Retina (tissue), 1 donor: Measurements from ENCODE around the gene HOXA13.

ENCODE experiments used
- DNase-seq: peaks from one replicate; pipeline ENCODE4 v3.0.0-alpha.2; 2016

Gene HOXA13

GRCh38 chr7:27157702-27158431, 42.0 kb downstream of the HOXA13 start:
- DNase-seq = no peak

DNA sequence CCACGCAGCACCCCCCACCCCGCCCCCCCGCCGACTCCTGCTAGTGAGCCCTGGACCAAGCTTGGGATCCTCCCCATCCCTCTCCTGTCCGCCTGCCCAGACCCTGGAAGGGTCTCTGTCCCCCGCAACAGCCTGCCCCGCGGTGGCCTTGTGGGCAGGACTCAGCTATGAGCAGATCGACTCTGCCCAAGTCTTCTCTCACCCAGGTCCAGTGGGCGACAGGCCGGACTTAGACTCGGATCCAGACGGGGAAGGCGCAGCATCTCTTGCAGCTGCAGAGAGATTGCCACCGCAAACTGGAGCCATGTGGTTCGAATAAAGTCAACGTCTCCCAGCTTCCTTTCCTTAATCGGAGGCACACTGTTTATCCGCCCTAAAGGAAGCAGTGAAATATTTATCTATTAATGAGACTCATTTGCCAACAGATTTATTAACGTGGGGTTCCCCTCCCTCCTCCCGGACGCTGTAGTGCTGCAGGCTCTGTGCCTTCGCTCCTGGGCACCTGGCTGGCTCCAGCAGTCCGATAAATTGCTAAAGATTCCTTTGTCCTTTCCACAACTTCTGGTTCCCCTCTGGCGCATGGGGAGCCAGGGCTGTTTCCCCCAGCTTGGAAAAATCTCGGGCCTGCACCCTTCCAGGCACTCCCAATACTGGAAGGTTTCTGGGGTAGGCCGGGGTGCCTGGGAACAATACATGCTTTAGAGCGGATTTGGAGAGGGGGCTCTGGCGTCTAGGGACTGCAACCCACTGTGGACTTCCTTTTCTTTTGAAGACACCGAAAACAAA, 42.8 kb downstream of the HOXA13 start:
- no peak for DNase-seq

DNA sequence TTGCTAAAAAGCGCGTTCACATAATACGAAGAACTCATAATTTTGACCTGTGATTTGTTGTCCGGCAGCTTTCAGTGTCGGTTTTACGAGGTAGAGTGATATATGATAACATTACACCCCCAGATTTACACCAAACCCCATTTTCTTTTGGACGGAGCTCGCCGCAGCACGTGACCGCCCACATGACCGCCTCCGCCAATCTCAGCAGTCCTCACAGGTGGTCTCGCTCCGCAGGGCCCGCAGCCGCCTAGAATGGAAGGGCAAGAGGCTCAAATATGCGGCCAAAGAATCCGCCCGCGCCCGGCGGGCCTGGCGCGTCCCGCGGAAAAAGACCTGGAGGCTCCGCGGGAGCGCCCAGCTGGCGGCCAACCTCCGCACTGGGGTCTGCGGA, 43.4 kb downstream of the HOXA13 start, which contains the start of gene HOXA7:
Gene HOXA7 (minus strand): TSS at position 168 of the 391 bp plus-strand sequence. CDS start 130 bp downstream, at position 38.
- no peak for DNase-seq

- peak; percentile 73 for DNase-seq
These were observed 43.9 kb downstream of the HOXA13 start for GRCh38 chr7:27155816-27156507.

DNA sequence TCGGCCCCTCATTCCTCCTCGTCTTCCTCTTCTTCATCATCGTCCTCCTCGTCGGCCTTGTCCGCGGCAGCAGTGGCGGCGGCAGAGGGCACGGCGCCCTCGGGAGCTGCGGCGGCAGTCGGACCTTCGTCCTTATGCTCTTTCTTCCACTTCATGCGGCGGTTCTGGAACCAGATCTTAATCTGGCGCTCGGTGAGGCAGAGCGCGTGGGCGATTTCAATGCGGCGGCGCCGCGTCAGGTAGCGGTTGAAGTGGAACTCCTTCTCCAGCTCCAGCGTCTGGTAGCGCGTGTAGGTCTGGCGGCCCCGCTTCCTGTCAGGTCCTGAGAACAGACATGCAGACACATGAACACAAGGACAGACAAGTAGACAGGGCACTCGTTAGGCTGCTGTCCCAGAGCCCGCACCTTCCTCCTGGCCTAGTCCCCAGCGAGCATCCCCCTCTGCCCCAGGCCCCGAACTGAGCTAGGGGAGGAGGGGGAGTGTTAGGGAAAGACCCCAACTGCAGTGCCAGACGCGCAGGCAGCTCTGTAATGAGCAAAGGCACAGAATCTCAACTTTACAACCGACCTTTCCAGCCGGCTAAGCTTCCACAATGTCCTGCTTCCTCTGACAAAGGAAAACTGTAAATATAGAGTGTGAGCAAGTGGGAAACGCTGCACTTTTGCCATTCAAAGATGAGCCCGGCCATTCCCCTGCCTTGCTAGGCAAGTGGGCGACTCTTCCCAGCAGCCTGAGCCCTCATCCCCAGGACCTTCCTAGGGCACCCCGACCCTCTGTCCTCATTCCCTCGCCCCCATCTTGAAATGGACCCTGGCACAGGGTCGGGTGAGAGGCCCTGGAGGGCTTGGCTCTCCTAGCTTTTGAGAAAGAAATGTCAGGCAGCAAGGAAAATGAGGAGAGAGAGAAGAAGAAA, 44.7 kb downstream of the HOXA13 start:
- DNase-seq = no peak

DNA sequence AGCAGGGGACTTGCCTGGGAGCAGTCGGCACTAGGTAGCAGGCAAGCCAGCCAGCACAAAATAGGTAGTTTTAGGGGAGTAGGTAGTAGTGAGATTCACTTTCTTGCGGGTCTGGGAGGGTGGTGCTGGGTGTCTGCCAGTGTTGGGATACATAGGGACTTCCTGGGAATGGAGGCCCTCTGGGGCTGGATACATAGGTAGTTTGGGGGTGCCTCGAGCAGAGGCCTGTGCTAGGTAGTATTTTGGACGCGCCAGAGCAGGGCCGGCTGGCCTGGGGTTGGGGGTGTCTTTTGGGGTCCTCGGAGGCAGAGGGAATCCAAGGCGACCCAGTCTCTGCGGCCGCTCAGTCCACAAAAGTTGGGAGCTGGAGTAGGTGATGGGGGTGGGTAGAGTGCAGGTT, 45.5 kb downstream of the HOXA13 start:
- no peak for DNase-seq

DNA sequence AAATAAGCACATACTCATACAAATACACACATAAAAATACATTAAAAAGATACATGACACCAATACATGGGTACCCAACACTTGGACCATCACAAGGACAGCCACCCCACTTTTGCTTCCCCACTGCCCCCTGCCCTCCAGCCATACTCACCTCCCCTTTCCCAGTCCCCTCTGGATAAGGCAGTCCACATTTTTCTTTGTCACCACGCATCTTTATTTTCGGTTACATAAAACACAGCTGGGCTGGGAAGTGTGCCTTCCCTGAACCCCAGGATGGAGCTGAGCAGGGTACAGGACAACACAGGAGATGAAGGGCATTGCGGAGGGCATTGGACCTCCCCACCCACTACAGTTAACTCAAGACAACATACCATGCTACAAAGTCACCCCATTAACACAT, 46.4 kb downstream of the HOXA13 start:
- DNase-seq = no peak

- DNase-seq = no peak
These were observed 47.0 kb downstream of the HOXA13 start for GRCh38 chr7:27152816-27153442.

GRCh38 chr7:27151931-27152815, 47.7 kb downstream of the HOXA13 start, which contains the start of gene HOXA3:
Gene HOXA3 (minus strand): TSS chr7:27152583. CDS start chr7:27110640, 41,943 bp downstream.
- peak; percentile 68 for DNase-seq

- DNase-seq = no peak
These were observed 48.5 kb downstream of the HOXA13 start for GRCh38 chr7:27151341-27151930.

GRCh38 chr7:27150568-27151340, 49.1 kb downstream of the HOXA13 start:
- peak; percentile 92 for DNase-seq

GRCh38 chr7:27149842-27150567, 49.9 kb downstream of the HOXA13 start:
- DNase-seq = no peak

- DNase-seq = no peak
These were observed 50.9 kb downstream of the HOXA13 start for GRCh38 chr7:27148756-27149641.

DNA sequence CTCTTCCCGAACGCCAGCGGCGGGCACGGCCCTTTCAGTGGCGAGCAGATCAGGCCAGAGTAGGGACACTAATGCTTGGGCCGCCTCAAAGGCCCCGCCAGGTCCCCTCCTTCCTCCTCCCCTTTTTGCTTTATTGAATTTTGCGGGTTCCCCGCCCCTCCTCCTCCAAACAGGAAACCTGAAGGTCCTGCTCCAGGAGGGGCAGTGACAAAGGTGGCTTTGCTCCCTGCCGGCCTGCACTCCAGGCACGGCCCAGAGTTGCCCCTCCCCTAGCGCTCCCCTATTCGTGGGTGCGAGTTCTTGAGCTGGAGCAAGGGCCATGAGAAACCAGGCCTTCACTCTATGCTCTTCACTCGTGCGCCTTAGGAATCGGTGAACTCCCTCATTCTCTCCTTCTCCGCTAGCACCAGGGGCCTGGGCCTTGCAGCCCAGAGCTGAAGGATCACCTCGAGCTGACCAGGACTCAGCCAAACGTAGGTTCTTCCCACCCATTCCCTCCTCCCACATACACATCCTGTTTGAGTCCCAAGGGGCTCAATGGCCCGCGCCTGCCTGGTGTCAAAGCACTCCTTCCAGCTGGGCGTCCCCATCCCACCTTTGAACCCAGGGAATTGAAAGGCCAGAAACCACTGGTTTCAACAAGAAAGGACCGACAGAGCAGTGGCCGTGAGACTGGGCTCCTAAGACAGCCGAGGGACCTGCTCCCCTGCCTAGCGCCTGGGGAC, 51.7 kb downstream of the HOXA13 start:
- DNase-seq = no peak

DNA sequence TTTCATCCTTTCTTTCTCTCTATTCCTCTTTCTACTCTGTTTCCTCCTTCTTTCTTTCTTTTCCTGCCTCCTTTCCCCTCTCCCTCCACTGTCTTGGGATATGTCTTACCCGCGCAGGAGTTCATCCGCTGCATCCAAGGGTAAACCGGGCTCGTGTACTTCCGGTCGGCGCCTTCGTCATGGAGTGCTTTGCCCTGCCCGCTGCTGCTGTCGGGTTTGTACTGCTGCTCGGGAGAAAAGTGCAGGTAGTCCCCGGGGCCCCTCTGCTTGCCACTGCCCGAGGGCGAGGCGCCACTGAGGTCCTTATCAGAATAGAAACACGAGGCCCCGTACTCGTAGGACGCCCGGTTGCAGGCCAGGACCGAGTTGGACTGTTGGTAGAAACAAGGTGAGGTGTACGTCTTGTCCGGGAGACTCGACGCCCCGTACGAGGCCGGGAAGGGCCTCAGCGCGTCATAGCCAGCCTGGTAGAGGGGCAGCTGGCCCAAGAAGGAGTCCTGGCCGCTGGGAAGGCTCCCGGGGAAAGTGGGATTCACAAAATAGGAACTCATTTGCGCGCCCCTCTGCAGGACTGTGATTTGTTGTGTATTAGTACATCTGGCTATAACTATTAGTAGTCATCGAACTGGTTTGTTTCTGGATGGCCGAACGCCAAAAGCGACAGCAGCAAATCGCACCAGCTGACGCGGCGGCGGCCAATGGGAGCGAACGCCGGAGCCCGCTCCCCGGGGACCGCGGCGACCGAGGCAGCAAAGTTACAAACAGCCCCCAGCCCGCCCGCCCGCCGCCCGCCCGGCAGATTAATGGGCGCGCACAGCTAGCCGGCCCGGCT, 52.5 kb downstream of the HOXA13 start, which contains the start of gene HOXA6:
Gene HOXA6 (minus strand): TSS at position 576 of the 832 bp plus-strand sequence. CDS start 25 bp downstream, at position 551.
- DNase-seq = peak; percentile 56
